HL-60 (cell line): ENCODE results near the gene PBOV1.

Source experiments
- DNase-seq, 2 experiments: peaks; one replicate each; pipeline ENCODE4 v3.0.0-alpha.2; 2010 to 2020; ENCODE audit warnings: low read depth in 1 of 2, low spot score in 1 of 2
- H3K27ac ChIP-seq: fragments of 250-450 bp; sonication (Bioruptor Pico); replicated peaks from 2 replicates; pipeline ENCODE4 v1.5.1; 2020; ENCODE audit warnings: mild to moderate bottlenecking, moderate library complexity
- H3K27me3 ChIP-seq: fragments of 250-450 bp; sonication (Bioruptor Pico); 2 replicates; pipeline ENCODE4 v1.5.1; 2021; ENCODE audit warnings: mild to moderate bottlenecking, moderate library complexity; ENCODE audit not compliant: insufficient read depth, poor library complexity, severe bottlenecking
- H3K4me3 ChIP-seq: replicated peaks from 2 replicates; pipeline ENCODE4 v1.5.1; 2011; ENCODE audit warnings: mild to moderate bottlenecking, control low read depth, low read length; ENCODE audit not compliant: insufficient read depth
- CTCF ChIP-seq: IDR thresholded peaks from one replicate; pipeline ENCODE4 v1.5.1; 2011; ENCODE audit warnings: low read length, control low read depth, inconsistent platforms; ENCODE audit not compliant: insufficient read depth
- GABPA ChIP-seq: IDR thresholded peaks from 2 replicates; pipeline ENCODE4 v1.6.1; 2012; ENCODE audit warnings: low read depth
- POLR2AphosphoS5 ChIP-seq: IDR thresholded peaks from 2 replicates; pipeline ENCODE4 v1.6.1; 2012; ENCODE audit warnings: low read depth
- REST ChIP-seq: IDR thresholded peaks from 2 replicates; pipeline ENCODE4 v1.6.1; 2012; ENCODE audit warnings: low read depth; ENCODE audit not compliant: insufficient replicate concordance
- SPI1 ChIP-seq: IDR thresholded peaks from 2 replicates; pipeline ENCODE4 v1.6.1; 2012; ENCODE audit warnings: low read depth, mild to moderate bottlenecking, borderline replicate concordance

PBOV1 gene

GRCh38 chr6:138240476-138241245 lies 22.4 kb upstream of the PBOV1 start:
- DNase-seq = no peak
- Histone ChIP-seq H3K27me3 (no peaks in the 10 kb centered on the region), H3K4me3 (no peak overlapping the region), H3K27ac (no peak overlapping the region)
- no peak for TF ChIP-seq CTCF
- no peak for TF ChIP-seq POLR2AphosphoS5
- TF ChIP-seq SPI1 = no peak
- no peak for TF ChIP-seq GABPA
- TF ChIP-seq REST = no peak

- no peak for DNase-seq
- Histone ChIP-seq H3K4me3 (no peak overlapping the region), H3K27me3 (no peaks in the 10 kb centered on the region), H3K27ac (no peak overlapping the region)
- no peak for TF ChIP-seq GABPA
- no peak for TF ChIP-seq REST
- TF ChIP-seq SPI1 = no peak
- no peak for TF ChIP-seq CTCF
- no peak for TF ChIP-seq POLR2AphosphoS5
Observed at GRCh38 chr6:138239774-138240173, 21.5 kb upstream of the PBOV1 start.

GRCh38 chr6:138238368-138238767 lies 20.1 kb upstream of the PBOV1 start:
- TF ChIP-seq REST (no peak), GABPA (no peak), CTCF (no peak), POLR2AphosphoS5 (no peak), SPI1 (no peak)
- no peak for DNase-seq
- Histone ChIP-seq H3K27ac (no peak overlapping the region), H3K4me3 (no peak overlapping the region), H3K27me3 (no peaks in the 10 kb centered on the region)
